ENCODE results near the gene MPG.

Gene MPG

DNA sequence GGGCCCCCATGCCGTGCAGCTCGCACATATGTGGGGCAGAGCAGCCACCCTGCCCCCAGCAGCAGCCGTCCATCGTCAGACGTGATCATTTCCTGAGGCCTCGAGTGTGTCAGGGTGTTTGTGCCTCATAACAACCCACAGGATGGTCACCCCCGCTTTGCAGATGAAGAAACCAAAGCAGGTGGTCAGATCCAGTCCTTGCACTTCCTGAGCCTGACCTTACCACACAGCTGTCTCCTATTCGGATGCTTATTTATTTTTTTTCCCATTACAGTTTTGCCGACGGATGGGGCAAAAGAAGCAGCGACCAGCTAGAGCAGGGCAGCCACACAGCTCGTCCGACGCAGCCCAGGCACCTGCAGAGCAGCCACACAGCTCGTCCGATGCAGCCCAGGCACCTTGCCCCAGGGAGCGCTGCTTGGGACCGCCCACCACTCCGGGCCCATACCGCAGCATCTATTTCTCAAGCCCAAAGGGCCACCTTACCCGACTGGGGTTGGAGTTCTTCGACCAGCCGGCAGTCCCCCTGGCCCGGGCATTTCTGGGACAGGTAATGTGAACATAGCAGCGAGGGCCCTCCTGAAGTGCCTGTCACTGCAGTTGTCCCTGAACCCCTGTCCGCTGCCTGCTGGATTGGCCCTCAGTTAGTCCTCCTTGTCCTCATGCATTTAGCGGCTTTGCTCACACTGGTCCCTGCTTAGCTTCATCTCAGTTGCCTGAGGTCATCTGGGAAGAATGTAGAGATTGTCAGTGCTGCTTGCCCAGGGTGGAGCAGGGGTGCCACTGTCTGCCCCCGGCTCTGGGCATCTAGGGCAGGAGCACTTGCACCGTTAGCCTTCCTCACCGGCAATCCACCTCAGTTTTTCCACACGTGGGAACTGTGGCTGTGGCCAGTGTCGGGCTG, 1.4 kb downstream of the MPG start:
- Histone ChIP-seq H3K36me3 (ENCODE audit: insufficient read depth, low read length) (peaks cover 25% of the 10 kb centered on the region), H3K4me3 (ENCODE audit: low read length) (peak overlapping the region; percentile 95), H3K4me1 (ENCODE audit: control insufficient read depth, insufficient read depth, low read length) (peaks cover 78% of the 10 kb centered on the region), H3K9ac (ENCODE audit: low read depth, low read length) (peak overlapping the region; percentile 99), H3K9me3 (replicated peaks; ENCODE audit: low read length) (no peaks in the 10 kb centered on the region), H3K4me2 (ENCODE audit: low read length) (peak overlapping the region; percentile 99), H3K27me3 (ENCODE audit: control insufficient read depth, insufficient read depth, low read length) (no peaks in the 10 kb centered on the region)

- peaks cover 53% of the 10 kb centered on the region for H3K36me3 ChIP-seq (ENCODE audit: insufficient read depth, low read length)
- H3K4me2 ChIP-seq (ENCODE audit: low read length), result no peak overlapping the region
- no peaks in the 10 kb centered on the region for H3K27me3 ChIP-seq (ENCODE audit: control insufficient read depth, insufficient read depth, low read length)
- H3K4me1 ChIP-seq (ENCODE audit: control insufficient read depth, insufficient read depth, low read length), result peaks cover 66% of the 10 kb centered on the region
- no peaks in the 10 kb centered on the region for H3K9me3 ChIP-seq (replicated peaks; ENCODE audit: low read length)
- no peak overlapping the region for H3K9ac ChIP-seq (ENCODE audit: low read depth, low read length)
- no peak overlapping the region for H3K4me3 ChIP-seq (ENCODE audit: low read length)
Measured at GRCh38 chr16:83060-83603, 5.1 kb downstream of the MPG start.

DNA sequence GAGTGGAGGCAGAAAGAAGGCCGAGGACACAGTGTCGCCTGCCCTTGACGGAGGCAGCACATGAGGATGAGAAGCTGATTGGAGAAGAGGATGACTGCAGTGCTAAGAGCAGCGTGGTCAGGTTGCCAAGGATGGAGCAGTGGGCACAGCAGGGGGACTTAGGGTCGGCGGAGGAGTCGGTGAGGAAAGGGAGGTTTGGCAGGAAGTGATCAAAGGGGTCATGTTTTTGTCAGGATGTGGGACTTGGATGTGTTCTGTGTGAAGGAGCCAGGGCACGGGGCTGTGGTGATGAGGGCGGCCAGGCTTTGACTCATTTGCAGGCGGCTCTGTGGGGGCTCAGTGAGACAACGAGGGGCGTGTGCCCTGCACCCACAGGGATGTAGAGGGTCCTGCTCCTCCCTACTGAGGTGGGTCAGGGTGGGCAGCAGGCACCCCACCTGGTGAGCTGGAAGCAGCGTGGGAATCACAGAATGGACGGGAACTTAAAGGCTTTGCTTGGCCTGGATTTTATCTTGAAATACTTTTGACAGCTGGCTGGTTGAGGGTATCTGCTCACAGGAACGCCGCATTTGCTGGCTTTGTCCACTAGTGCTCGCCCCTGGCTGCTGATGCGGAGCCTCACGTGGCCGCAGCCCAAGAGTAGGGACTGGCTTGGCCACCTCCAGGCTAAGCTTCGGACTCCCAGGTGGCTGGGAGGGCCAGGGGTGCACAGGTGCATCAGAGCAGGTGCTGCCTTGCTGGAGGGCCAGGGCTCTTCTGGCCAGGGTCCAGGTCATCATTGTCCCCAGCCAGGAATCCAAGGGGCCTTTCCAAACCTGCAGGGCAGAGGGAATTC, 6.0 kb downstream of the MPG start:
- no peaks in the 10 kb centered on the region for H3K27me3 ChIP-seq (ENCODE audit: control insufficient read depth, insufficient read depth, low read length)
- H3K4me2 ChIP-seq (ENCODE audit: low read length), result peak overlapping the region; percentile 67
- peak overlapping the region; percentile 55 for H3K9ac ChIP-seq (ENCODE audit: low read depth, low read length)
- H3K4me3 ChIP-seq (ENCODE audit: low read length), result no peak overlapping the region
- H3K36me3 ChIP-seq (ENCODE audit: insufficient read depth, low read length), result peaks cover 59% of the 10 kb centered on the region
- H3K4me1 ChIP-seq (ENCODE audit: control insufficient read depth, insufficient read depth, low read length), result peaks cover 61% of the 10 kb centered on the region
- H3K9me3 ChIP-seq (replicated peaks; ENCODE audit: low read length), result no peaks in the 10 kb centered on the region

GRCh38 chr16:84718-85406, 6.8 kb downstream of the MPG start:
- Histone ChIP-seq H3K4me3 (ENCODE audit: low read length) (no peak overlapping the region), H3K36me3 (ENCODE audit: insufficient read depth, low read length) (peaks cover 59% of the 10 kb centered on the region), H3K27me3 (ENCODE audit: control insufficient read depth, insufficient read depth, low read length) (no peaks in the 10 kb centered on the region), H3K9ac (ENCODE audit: low read depth, low read length) (peak overlapping the region; percentile 55), H3K9me3 (replicated peaks; ENCODE audit: low read length) (no peaks in the 10 kb centered on the region), H3K4me2 (ENCODE audit: low read length) (peak overlapping the region; percentile 67), H3K4me1 (ENCODE audit: control insufficient read depth, insufficient read depth, low read length) (peaks cover 53% of the 10 kb centered on the region)

GRCh38 chr16:85407-85782, 7.4 kb downstream of the MPG start:
- peak overlapping the region; percentile 43 for H3K4me2 ChIP-seq (ENCODE audit: low read length)
- H3K4me1 ChIP-seq (ENCODE audit: control insufficient read depth, insufficient read depth, low read length), result peaks cover 48% of the 10 kb centered on the region
- no peaks in the 10 kb centered on the region for H3K27me3 ChIP-seq (ENCODE audit: control insufficient read depth, insufficient read depth, low read length)
- H3K9me3 ChIP-seq (replicated peaks; ENCODE audit: low read length), result no peaks in the 10 kb centered on the region
- H3K9ac ChIP-seq (ENCODE audit: low read depth, low read length), result peak overlapping the region; percentile 34
- H3K36me3 ChIP-seq (ENCODE audit: insufficient read depth, low read length), result peaks cover 60% of the 10 kb centered on the region
- H3K4me3 ChIP-seq (ENCODE audit: low read length), result no peak overlapping the region

DNA sequence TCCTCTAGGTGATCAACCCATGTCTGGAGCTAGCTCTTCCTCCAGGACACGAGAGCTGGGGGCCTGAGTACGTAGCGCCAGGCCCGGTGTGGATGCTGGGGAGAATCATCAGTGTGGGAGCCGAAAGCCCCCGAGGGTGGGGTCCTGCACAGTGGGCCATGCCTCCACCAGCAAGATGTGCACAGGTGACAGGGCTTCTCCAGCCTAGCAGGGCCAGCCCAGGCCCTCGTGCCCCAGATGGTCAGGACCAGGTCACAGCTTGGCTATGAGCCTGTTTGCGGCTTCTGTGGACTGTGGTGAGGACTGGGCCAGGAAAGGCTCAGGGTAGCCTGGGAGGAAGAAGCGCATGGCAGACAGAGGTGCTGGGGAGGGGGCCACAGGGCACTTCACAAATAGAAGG, 7.8 kb downstream of the MPG start:
- Histone ChIP-seq H3K27me3 (ENCODE audit: control insufficient read depth, insufficient read depth, low read length) (no peaks in the 10 kb centered on the region), H3K4me2 (ENCODE audit: low read length) (no peak overlapping the region), H3K9ac (ENCODE audit: low read depth, low read length) (peak overlapping the region; percentile 34), H3K9me3 (replicated peaks; ENCODE audit: low read length) (no peaks in the 10 kb centered on the region), H3K4me1 (ENCODE audit: control insufficient read depth, insufficient read depth, low read length) (peaks cover 45% of the 10 kb centered on the region), H3K4me3 (ENCODE audit: low read length) (no peak overlapping the region), H3K36me3 (ENCODE audit: insufficient read depth, low read length) (peaks cover 58% of the 10 kb centered on the region)

DNA sequence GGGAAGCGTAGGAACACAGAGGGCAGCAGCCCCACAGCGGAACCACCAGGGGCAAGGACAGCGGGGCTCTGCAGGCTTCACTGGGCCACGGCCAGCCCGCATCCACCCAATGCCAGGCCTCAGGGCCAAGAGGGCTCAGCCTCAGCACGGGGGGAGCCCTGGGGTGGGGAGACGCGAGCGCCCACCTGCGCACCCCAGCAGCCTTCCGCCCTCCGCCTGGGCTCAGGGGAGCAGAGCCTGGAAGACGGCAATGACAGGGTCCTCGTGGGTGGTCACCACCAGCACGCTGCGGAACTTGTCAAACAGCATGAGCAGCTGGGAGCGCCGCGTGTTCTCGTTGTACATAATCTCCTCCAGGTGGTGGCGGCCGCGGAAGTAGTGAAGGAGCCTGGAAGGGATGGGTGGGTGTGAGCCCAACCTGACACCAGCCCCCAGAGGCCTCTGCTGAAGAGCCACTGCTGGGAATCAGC, 8.5 kb downstream of the MPG start:
- Histone ChIP-seq H3K9me3 (replicated peaks; ENCODE audit: low read length) (no peaks in the 10 kb centered on the region), H3K4me3 (ENCODE audit: low read length) (no peak overlapping the region), H3K36me3 (ENCODE audit: insufficient read depth, low read length) (peaks cover 57% of the 10 kb centered on the region), H3K27me3 (ENCODE audit: control insufficient read depth, insufficient read depth, low read length) (no peaks in the 10 kb centered on the region), H3K4me2 (ENCODE audit: low read length) (no peak overlapping the region), H3K4me1 (ENCODE audit: control insufficient read depth, insufficient read depth, low read length) (peaks cover 41% of the 10 kb centered on the region), H3K9ac (ENCODE audit: low read depth, low read length) (no peak overlapping the region)

GRCh38 chr16:88613-89012, 10.6 kb downstream of the MPG start:
- Histone ChIP-seq H3K4me2 (ENCODE audit: low read length) (no peak overlapping the region), H3K27me3 (ENCODE audit: control insufficient read depth, insufficient read depth, low read length) (no peaks in the 10 kb centered on the region), H3K36me3 (ENCODE audit: insufficient read depth, low read length) (peaks cover 58% of the 10 kb centered on the region), H3K9me3 (replicated peaks; ENCODE audit: low read length) (no peaks in the 10 kb centered on the region), H3K9ac (ENCODE audit: low read depth, low read length) (no peak overlapping the region), H3K4me1 (ENCODE audit: control insufficient read depth, insufficient read depth, low read length) (peaks cover 27% of the 10 kb centered on the region), H3K4me3 (ENCODE audit: low read length) (no peak overlapping the region)

DNA sequence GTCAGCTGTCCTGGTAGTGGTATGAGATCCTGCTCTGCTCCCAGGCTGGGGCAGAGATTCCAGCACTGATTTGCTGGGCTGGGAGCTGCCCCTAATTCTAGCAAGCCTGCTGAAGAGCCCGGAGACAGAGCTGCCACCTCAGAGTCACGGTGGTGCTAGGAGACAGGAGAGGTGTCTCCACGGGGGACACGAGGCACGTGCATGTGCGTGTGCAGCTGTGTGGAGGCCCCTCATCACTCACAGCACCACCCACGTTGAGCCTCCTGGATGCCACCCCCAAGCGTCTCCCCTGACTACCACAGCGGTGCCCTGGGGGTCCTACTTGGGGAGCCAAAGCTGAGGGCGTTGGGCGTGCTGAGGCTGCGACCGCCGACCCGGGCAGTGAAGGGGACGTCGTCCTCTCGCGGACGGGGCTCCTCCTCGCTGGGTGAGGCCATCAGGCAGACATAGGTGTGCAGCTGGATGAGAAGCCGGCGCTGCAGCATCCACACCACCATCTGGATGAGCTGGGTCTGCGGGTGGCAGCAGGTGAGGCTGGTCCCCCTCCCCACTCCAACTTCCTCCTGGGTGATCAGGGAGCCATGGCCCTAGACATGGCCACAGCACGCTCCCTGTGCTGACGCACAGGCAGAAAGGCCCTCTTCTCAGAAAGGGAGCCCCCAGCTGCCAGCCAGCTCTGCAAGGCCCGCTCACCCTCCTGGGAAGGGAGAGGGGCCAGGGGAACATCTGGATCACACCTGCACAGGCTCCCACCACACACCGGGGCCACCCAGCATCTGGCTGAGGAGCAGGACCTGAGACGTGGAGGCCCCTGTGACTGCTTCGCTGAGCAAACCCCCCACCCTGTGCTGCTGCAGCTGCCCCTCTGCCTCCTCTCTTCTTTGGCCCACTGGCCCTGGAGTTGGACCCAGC, 11.6 kb downstream of the MPG start:
- H3K27me3 ChIP-seq (ENCODE audit: control insufficient read depth, insufficient read depth, low read length), result no peaks in the 10 kb centered on the region
- H3K36me3 ChIP-seq (ENCODE audit: insufficient read depth, low read length), result peaks cover 58% of the 10 kb centered on the region
- H3K4me3 ChIP-seq (ENCODE audit: low read length), result no peak overlapping the region
- no peak overlapping the region for H3K4me2 ChIP-seq (ENCODE audit: low read length)
- H3K9me3 ChIP-seq (replicated peaks; ENCODE audit: low read length), result no peaks in the 10 kb centered on the region
- H3K4me1 ChIP-seq (ENCODE audit: control insufficient read depth, insufficient read depth, low read length), result peaks cover 24% of the 10 kb centered on the region
- no peak overlapping the region for H3K9ac ChIP-seq (ENCODE audit: low read depth, low read length)

GRCh38 chr16:91484-91883, 13.5 kb downstream of the MPG start:
- no peak overlapping the region for H3K4me2 ChIP-seq (ENCODE audit: low read length)
- peaks cover 52% of the 10 kb centered on the region for H3K36me3 ChIP-seq (ENCODE audit: insufficient read depth, low read length)
- H3K9me3 ChIP-seq (replicated peaks; ENCODE audit: low read length), result no peaks in the 10 kb centered on the region
- no peak overlapping the region for H3K9ac ChIP-seq (ENCODE audit: low read depth, low read length)
- H3K4me1 ChIP-seq (ENCODE audit: control insufficient read depth, insufficient read depth, low read length), result peaks cover 8% of the 10 kb centered on the region
- no peaks in the 10 kb centered on the region for H3K27me3 ChIP-seq (ENCODE audit: control insufficient read depth, insufficient read depth, low read length)
- H3K4me3 ChIP-seq (ENCODE audit: low read length), result no peak overlapping the region

Measured in skeletal muscle satellite cell (primary cell).